Activated CD8-positive, alpha-beta T cell treated with anti-CD3 and anti-CD28 coated beads for 36 hours (primary cell): ENCODE measurements around the gene GANC. TPM values are rescaled to one million over a fixed set of nuclear protein-coding genes. Genes with fewer than 3 reads are reported as not detected.

Experiments
- ATAC-seq: fragments of 200-7000 bp; cut with Tn5 transposase; one replicate; pipeline ENCODE4 v1.10.0; 2021; ENCODE audit warnings: mild to moderate bottlenecking, moderate library complexity
- CTCF ChIA-PET: fragments of 350-600 bp; sonication (Branson Sonifier 250); formaldehyde crosslinking; loops from one replicate; lab custom pipeline; 2021; ENCODE audit warnings: antibody characterized with exemption; lab: Charles Lee
- POLR2A ChIA-PET: fragments of 350-600 bp; sonication (Branson Sonifier 250); formaldehyde crosslinking; loops from one replicate; lab custom pipeline; 2021; ENCODE audit warnings: antibody characterized with exemption; lab: Charles Lee
- DNase-seq: peaks from one replicate; pipeline ENCODE4 v3.0.0-alpha.2; 2020
- H3K27ac Mint-ChIP-seq: one replicate; pipeline ENCODE4 v1.8.0; 2021; ENCODE audit warnings: mild to moderate bottlenecking, mixed read lengths
- H3K27me3 Mint-ChIP-seq: one replicate; pipeline ENCODE4 v1.8.0; 2021; ENCODE audit warnings: mixed read lengths
- H3K36me3 Mint-ChIP-seq: one replicate; pipeline ENCODE4 v1.8.0; 2021; ENCODE audit warnings: low read depth, mixed read lengths
- H3K4me1 Mint-ChIP-seq: one replicate; pipeline ENCODE4 v1.8.0; 2021; ENCODE audit warnings: low read depth, mixed read lengths
- H3K4me3 Mint-ChIP-seq: one replicate; pipeline ENCODE4 v1.8.0; 2021; ENCODE audit warnings: mild to moderate bottlenecking, moderate library complexity, mixed read lengths
- H3K9me3 Mint-ChIP-seq: one replicate; pipeline ENCODE4 v1.8.0; 2021; ENCODE audit warnings: mixed read lengths
- CTCF ChIP-seq: fragments of 200-600 bp; IDR thresholded peaks from one replicate; pipeline ENCODE4 v1.8.0; 2022; ENCODE audit warnings: antibody characterized with exemption, mild to moderate bottlenecking
- intact Hi-C: fragments of 100-400 bp; cut with micrococcal nuclease; formaldehyde crosslinking; loops from one replicate; pipeline ENCODE4 v1.10.0; 2022
- total RNA-seq, 2 experiments: library from RNA; stranded (reverse); gene quantifications; one replicate each; pipeline ENCODE4 v1.2.3, GENCODE V29; 2021

Gene GANC
- total RNA-seq, 2 experiments from 2014 or later = 18.0 to 22.2 TPM

- ChIA-PET CTCF (interaction anchor here (0.9 to 1.9 kb wide), 4 partner anchors 9 to 558 kb away, joined by 3 to 6 read pairs (median 3); no protein-coding TSS in a partner anchor), POLR2A (no interaction called here)
- no peak for DNase-seq
- Mint-ChIP-seq H3K9me3 (no peaks in the 10 kb centered on the region), H3K27me3 (no peaks in the 10 kb centered on the region), H3K36me3 (no peaks in the 10 kb centered on the region), H3K4me1 (no peaks in the 10 kb centered on the region), H3K4me3 (no peak overlapping the region), H3K27ac (no peak overlapping the region)
- intact Hi-C loops = no loop called here
- TF ChIP-seq CTCF = no peak
- no peak for ATAC-seq
Measured at GRCh38 chr15:42368096-42368495, 95.1 kb downstream of the GANC start.

DNA sequence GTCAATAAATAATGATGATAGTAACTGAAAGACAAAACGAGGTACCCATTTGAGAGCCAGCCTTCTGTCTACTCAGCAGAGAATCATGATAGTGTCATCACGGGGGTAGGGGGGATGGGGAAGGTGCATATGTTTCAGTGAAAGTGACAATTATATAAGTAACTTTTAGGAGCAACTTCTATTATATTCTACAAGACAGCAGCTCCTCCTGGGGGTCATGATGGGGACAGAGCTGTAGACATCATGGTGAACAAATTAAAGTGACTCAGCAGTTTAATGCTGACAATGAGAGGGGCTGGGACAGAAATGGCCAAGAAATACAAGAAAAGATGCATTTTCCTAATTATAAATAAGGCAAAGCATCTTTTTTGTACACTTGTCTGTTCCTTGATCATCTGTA lies 98.1 kb downstream of the GANC start:
- Mint-ChIP-seq H3K9me3 (no peaks in the 10 kb centered on the region), H3K4me3 (no peak overlapping the region), H3K4me1 (no peaks in the 10 kb centered on the region), H3K27me3 (no peaks in the 10 kb centered on the region), H3K27ac (no peak overlapping the region), H3K36me3 (no peaks in the 10 kb centered on the region)
- intact Hi-C loops = no loop called here
- DNase-seq (peak; percentile 9), ATAC-seq (no peak)
- TF ChIP-seq CTCF = no peak
- ChIA-PET CTCF (no interaction called here), POLR2A (no interaction called here)

DNA sequence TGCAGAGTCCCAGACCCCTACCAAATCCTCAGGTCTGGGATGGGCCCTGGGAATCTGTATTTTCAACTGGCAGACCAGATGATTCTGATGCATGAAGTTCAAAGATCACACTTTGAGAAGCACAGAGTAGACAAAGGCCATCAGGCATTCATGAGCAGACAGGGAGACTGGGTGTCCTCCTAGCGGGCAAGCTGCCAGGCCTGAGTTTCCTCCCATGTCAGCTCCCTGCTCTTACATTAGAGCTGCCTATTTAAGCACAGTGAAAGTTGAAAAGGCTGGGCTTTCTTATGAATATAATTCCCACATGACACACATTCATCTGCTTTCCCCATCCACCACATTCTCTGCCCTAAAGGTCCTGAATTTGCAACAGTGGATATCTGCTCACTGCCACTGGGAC lies 100.3 kb downstream of the GANC start:
- CTCF ChIA-PET = no interaction called here
- H3K36me3 Mint-ChIP-seq = peaks cover 2% of the 10 kb centered on the region

DNA sequence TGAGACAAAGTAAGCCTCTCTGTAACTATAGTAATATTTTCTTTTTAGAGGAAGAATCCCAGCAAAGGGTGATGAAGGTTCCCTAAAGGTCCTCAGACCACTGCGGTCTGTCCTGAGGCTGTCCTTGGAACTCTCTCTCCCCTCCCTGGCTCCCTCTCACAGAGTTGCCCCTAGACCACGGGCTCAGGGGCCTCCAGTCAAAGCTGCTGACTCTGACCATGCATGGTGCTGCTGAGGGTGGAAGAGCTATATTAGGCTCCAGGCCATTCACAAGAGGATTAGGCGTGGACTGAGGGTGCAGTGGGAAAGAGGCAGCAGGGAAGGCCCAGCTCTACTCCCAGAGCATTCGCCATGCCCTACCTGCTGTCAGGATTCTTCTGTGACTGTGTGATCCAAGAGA lies 100.9 kb downstream of the GANC start:
- DNase-seq (no peak), ATAC-seq (no peak)
- Mint-ChIP-seq H3K36me3 (peaks cover 2% of the 10 kb centered on the region), H3K4me1 (no peaks in the 10 kb centered on the region), H3K27ac (no peak overlapping the region), H3K27me3 (no peaks in the 10 kb centered on the region), H3K4me3 (no peak overlapping the region), H3K9me3 (peaks cover 5% of the 10 kb centered on the region)
- TF ChIP-seq CTCF = no peak
- intact Hi-C loops = no loop called here
- CTCF ChIA-PET = no interaction called here
- POLR2A ChIA-PET = no interaction called here

More for the DNA sequence above, 100.3 kb downstream of the GANC start:
- ATAC-seq (no peak), DNase-seq (no peak)
- H3K27ac Mint-ChIP-seq = no peak overlapping the region
- no peaks in the 10 kb centered on the region for H3K4me1 Mint-ChIP-seq
- POLR2A ChIA-PET = no interaction called here
- no peaks in the 10 kb centered on the region for H3K27me3 Mint-ChIP-seq
- intact Hi-C loops = no loop called here
- peaks cover 5% of the 10 kb centered on the region for H3K9me3 Mint-ChIP-seq
- H3K4me3 Mint-ChIP-seq = no peak overlapping the region
- TF ChIP-seq CTCF = no peak

GRCh38 chr15:42374810-42375209 lies 101.8 kb downstream of the GANC start:
- Mint-ChIP-seq H3K4me1 (no peaks in the 10 kb centered on the region), H3K27me3 (no peaks in the 10 kb centered on the region), H3K9me3 (peaks cover 5% of the 10 kb centered on the region), H3K4me3 (no peak overlapping the region), H3K27ac (no peak overlapping the region), H3K36me3 (peaks cover 5% of the 10 kb centered on the region)
- ChIA-PET POLR2A (no interaction called here), CTCF (no interaction called here)
- intact Hi-C loops = no loop called here
- no peak for TF ChIP-seq CTCF
- DNase-seq (no peak), ATAC-seq (no peak)
